Endothelial cell of umbilical vein (primary cell): ENCODE results near the gene PHAX. TPM values are rescaled to one million over a fixed set of nuclear protein-coding genes. Genes with fewer than 3 reads are reported as not detected.

Source experiments
- BruUV-seq: library from RNA; stranded (reverse); fragments of 400-500 nt; replicated peaks from 2 replicates; lab custom pipeline; 2021; lab: Mats Ljungman, UMichigan
- CTCF ChIA-PET: fragments of 300-600, 350-600 bp; sonication (Branson Sonifier 250); formaldehyde crosslinking; loops from one replicate; lab custom pipeline; 2021; ENCODE audit warnings: antibody characterized with exemption, inconsistent platforms; lab: Charles Lee
- POLR2A ChIA-PET: fragments of 300-600, 350-600 bp; sonication (Branson Sonifier 250); formaldehyde crosslinking; loops from one replicate; lab custom pipeline; 2021; ENCODE audit warnings: antibody characterized with exemption, inconsistent platforms; lab: Charles Lee
- DNase-seq: peaks from one replicate; pipeline ENCODE4 v3.0.0-alpha.2; 2011; ENCODE audit warnings: low read depth, low spot score
- FAIRE-seq: peaks from 2 replicates; lab custom pipeline; 2011; peaks lifted over from hg19 to GRCh38; lab: Jason Lieb, UNC
- H2AFZ ChIP-seq: 2 replicates; pipeline ENCODE4 v1.6.0; 2012; ENCODE audit warnings: low read depth, low read length, control low read depth, inconsistent platforms
- H3K27ac ChIP-seq: 2 replicates; pipeline ENCODE4 v1.5.1; 2011; ENCODE audit warnings: low read depth, mild to moderate bottlenecking, control low read depth, low read length, moderate library complexity; ENCODE audit not compliant: insufficient read depth
- H3K27me3 ChIP-seq, 2 experiments: 2 replicates each; pipeline versions ENCODE4 v1.6.0 to v1.6.1; 2011; ENCODE audit warnings: low read length in 2 of 2, mixed read lengths in 1 of 2; ENCODE audit not compliant: control insufficient read depth in 2 of 2, insufficient read depth in 2 of 2
- H3K36me3 ChIP-seq, 2 experiments: 2 replicates in 1 of 2; 3 replicates in 1 of 2; pipeline ENCODE4 v1.5.1; 2011; ENCODE audit warnings: low read length in 2 of 2, mild to moderate bottlenecking in 1 of 2, moderate library complexity in 1 of 2; ENCODE audit not compliant: control insufficient read depth in 2 of 2, insufficient read depth in 2 of 2; ENCODE audit errors: extremely low read depth in 1 of 2
- H3K4me1 ChIP-seq: 3 replicates; pipeline ENCODE4 v1.5.1; 2011; ENCODE audit warnings: mild to moderate bottlenecking, low read length; ENCODE audit not compliant: control insufficient read depth, insufficient read depth; ENCODE audit errors: extremely low read depth
- H3K4me2 ChIP-seq: 2 replicates; pipeline ENCODE4 v1.6.1; 2011; ENCODE audit warnings: low read length, control low read depth, mixed read lengths; ENCODE audit not compliant: insufficient read depth
- H3K4me3 ChIP-seq, 3 experiments: fragments of 200-600 bp in 1 of 3; sonication (generic), shearing (Covaris generic) in 1 of 3; replicated peaks in 1 of 3; 2 replicates each; pipeline ENCODE4 v1.5.1; 2011 to 2016; ENCODE audit warnings: control low read depth in 3 of 3, low read length in 3 of 3, mild to moderate bottlenecking in 2 of 3, inconsistent platforms in 1 of 3, low read depth in 1 of 3, moderate library complexity in 1 of 3; ENCODE audit not compliant: insufficient read depth in 1 of 3
- H3K79me2 ChIP-seq: 2 replicates; pipeline ENCODE4 v1.6.0; 2012; ENCODE audit warnings: low read length, inconsistent platforms; ENCODE audit not compliant: control insufficient read depth, insufficient read depth
- H3K9ac ChIP-seq: replicated peaks from 2 replicates; pipeline ENCODE3; 2011; ENCODE audit warnings: low read length, control low read depth; ENCODE audit not compliant: insufficient read depth; ENCODE audit errors: extremely low read depth
- H3K9me1 ChIP-seq: replicated peaks from 3 replicates; pipeline ENCODE4 v1.6.0; 2011; ENCODE audit warnings: mild to moderate bottlenecking, low read length; ENCODE audit not compliant: control insufficient read depth, insufficient read depth; ENCODE audit errors: extremely low read depth
- H3K9me3 ChIP-seq: replicated peaks from 2 replicates; pipeline ENCODE4 v1.5.1; 2012; ENCODE audit warnings: low read length, inconsistent platforms; ENCODE audit not compliant: control insufficient read depth, insufficient read depth
- H4K20me1 ChIP-seq: replicated peaks from 2 replicates; pipeline ENCODE3; 2011; ENCODE audit warnings: mild to moderate bottlenecking, low read length; ENCODE audit not compliant: control insufficient read depth, insufficient read depth; ENCODE audit errors: extremely low read depth
- CTCF ChIP-seq, 2 donors: IDR thresholded peaks; 1 replicate in 1 of 2; 2 replicates in 1 of 2; pipeline ENCODE4 v1.5.1; 2011; ENCODE audit warnings: low read length in 2 of 2, mild to moderate bottlenecking in 2 of 2, moderate library complexity in 2 of 2, control low read depth in 1 of 2, inconsistent platforms in 1 of 2, low read depth in 1 of 2; ENCODE audit not compliant: insufficient read depth in 1 of 2; ENCODE audit errors: extremely low read depth in 1 of 2
- EZH2 ChIP-seq: IDR thresholded peaks from 2 replicates; pipeline ENCODE4 v1.6.1; 2012; ENCODE audit warnings: borderline replicate concordance, low read depth, mild to moderate bottlenecking, moderate library complexity, low read length, inconsistent platforms; ENCODE audit not compliant: severe bottlenecking
- JUN ChIP-seq: IDR thresholded peaks from 2 replicates; pipeline ENCODE4 v1.6.1; 2011; ENCODE audit warnings: borderline replicate concordance, low read depth; ENCODE audit not compliant: insufficient read length, insufficient read depth
- dilution Hi-C: fragments of 300-500 bp; cut with MboI; formaldehyde crosslinking; loops from one replicate; pipeline ENCODE4 v1.15.0; 2019; ENCODE audit warnings: low sequenced_read_pairs; ENCODE audit not compliant: extremely low pct_ligation_motif_present
- intact Hi-C: fragments of 100-400 bp; cut with micrococcal nuclease; formaldehyde crosslinking; loops from one replicate; pipeline ENCODE4 v1.10.0; 2022
- polyA plus RNA-seq, 4 experiments: library from polyadenylated mRNA; depleted of rRNA in 3 of 4; stranded (reverse) in 3 of 4; unstranded in 1 of 4; fragments of >200 nt; gene quantifications; 2 replicates each; pipeline versions ENCODE4 v1.2.1 to v1.2.3, GENCODE V29; 2011 to 2012; ENCODE audit warnings: missing spikeins in 1 of 4
- small RNA-seq: library from RNA; depleted of rRNA; stranded (forward); fragments of <200 nt; gene quantifications from one replicate; pipeline ENCODE3, GENCODE V24; 2012; ENCODE audit warnings: low replicate concordance, low read depth; ENCODE audit not compliant: insufficient read depth, insufficient read length
- total RNA-seq: library from RNA; stranded (reverse); gene quantifications from 2 replicates; pipeline ENCODE4 v1.2.3, GENCODE V29; 2021

The PHAX gene
- total and polyA plus RNA-seq, 2 donors (not counting 3 experiments of a cell fraction or from before 2014, with no cell fraction given), result 33.0 to 51.2 TPM

DNA sequence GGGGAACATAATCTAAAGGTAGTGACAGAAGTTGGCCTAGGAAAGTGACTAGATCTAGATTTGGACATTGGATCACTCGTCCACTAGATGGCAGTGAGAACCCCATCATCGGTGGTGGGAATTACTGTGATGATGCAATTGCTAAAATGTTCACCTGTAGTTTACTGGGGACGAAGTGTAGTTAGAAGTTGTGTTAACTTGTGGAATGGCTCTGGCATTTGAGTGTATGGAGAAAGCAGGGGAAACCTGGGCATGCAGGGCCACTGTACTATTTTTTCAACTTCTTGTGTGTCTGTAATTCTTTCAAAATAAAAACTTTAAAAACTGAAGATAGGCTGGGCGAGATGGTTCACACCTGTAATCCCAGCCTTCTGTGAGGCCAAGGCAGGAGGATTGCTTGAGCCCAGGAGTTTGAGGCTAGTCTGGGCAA is 75.5 kb downstream of the PHAX start:
- no peak overlapping the region for H3K27ac ChIP-seq
- BruUV-seq, result no TSS peak
- ChIA-PET CTCF (interaction anchor here (0.9 to 8.3 kb wide), 17 partner anchors 10 to 817 kb away, joined by 3 to 147 read pairs (median 5); partner anchors contain the start of gene LMNB1), POLR2A (no interaction called here)
- H2AFZ ChIP-seq, result no peak overlapping the region
- H3K4me2 ChIP-seq, result no peak overlapping the region
- H3K9me3 ChIP-seq, result no peaks in the 10 kb centered on the region
- dilution Hi-C loops (no loop called here), intact Hi-C loops (loop anchor here (1.0 to 5.0 kb wide), 7 partner anchors 104 to 816 kb away; no protein-coding TSS in a partner anchor)
- no peaks in the 10 kb centered on the region for H4K20me1 ChIP-seq
- no peaks in the 10 kb centered on the region for H3K36me3 ChIP-seq
- no peaks in the 10 kb centered on the region for H3K4me1 ChIP-seq
- H3K27me3 ChIP-seq, result peaks cover 3 to 7% of the 10 kb centered on the region in 2 experiments
- no peak overlapping the region for H3K9ac ChIP-seq
- peak; percentile 72 to 75 for TF ChIP-seq CTCF (IDR thresholded peaks at IDR 0.05; ENCODE audit: extremely low read depth in 1 of 2, insufficient read depth in 1 of 2, low read depth in 1 of 2, low read length in 2 of 2)
- TF ChIP-seq JUN, result peak; percentile 17
- TF ChIP-seq EZH2, result no peak
- no peaks in the 10 kb centered on the region for H3K79me2 ChIP-seq
- no peaks in the 10 kb centered on the region for H3K9me1 ChIP-seq
- FAIRE-seq (peak; percentile 90), DNase-seq (peak; percentile 56)
- no peak overlapping the region for H3K4me3 ChIP-seq

Small RNAs within 50 kb of the gene (small RNA-seq; reads per million reads assigned to genes)
- gene BOLA3P3 (not detected), gene RNU6-290P (not detected)

Other genes starting within 250 kb of the PHAX start
- 4.6 and 5.5 TPM in 2 replicates for gene GRAMD2B, start 177.5 kb upstream of the PHAX start, total RNA-seq
- gene GRAMD2B, start 177.5 kb upstream of the PHAX start, polyA plus RNA-seq, result 1.6 and 2.0 TPM in 2 replicates
- 75.7 and 103 TPM in 2 replicates for gene ALDH7A1, start 5.7 kb upstream of the PHAX start, total RNA-seq
- 30.1 and 43.6 TPM in 2 replicates for gene ALDH7A1, start 5.7 kb upstream of the PHAX start, polyA plus RNA-seq
- gene LMNB1, start 176.2 kb downstream of the PHAX start, total RNA-seq, result 134 and 144 TPM in 2 replicates
- 45.2 and 45.3 TPM in 2 replicates for gene LMNB1, start 176.2 kb downstream of the PHAX start, polyA plus RNA-seq